Ovary (tissue), 3 donors: ENCODE results near the gene OR6K3.

Experiments used
- EP300 ChIP-seq: sonication (generic); formaldehyde crosslinking; IDR thresholded peaks from one replicate; pipeline ENCODE4 v1.6.1; 2017; ENCODE audit warnings: antibody characterized with exemption
- POLR2A ChIP-seq: fragments of 450-650 bp; IDR thresholded peaks from one replicate; pipeline ENCODE4 v1.6.1; 2017; ENCODE audit warnings: antibody characterized with exemption, mild to moderate bottlenecking, moderate library complexity
- TF ChIP-seq, protein P1 (sequence below), 3 donors: fragments of 450-650 bp in 2 of 3; fragments of 200-600 bp in 1 of 3; IDR thresholded peaks; one replicate each; pipeline versions ENCODE4 v1.5.1 to v1.8.0; 2016 to 2022; ENCODE audit warnings: antibody characterized with exemption in 3 of 3, mild to moderate bottlenecking in 1 of 3
- donor health status: DM: no; HTN: no; CAD: no.

DNA sequence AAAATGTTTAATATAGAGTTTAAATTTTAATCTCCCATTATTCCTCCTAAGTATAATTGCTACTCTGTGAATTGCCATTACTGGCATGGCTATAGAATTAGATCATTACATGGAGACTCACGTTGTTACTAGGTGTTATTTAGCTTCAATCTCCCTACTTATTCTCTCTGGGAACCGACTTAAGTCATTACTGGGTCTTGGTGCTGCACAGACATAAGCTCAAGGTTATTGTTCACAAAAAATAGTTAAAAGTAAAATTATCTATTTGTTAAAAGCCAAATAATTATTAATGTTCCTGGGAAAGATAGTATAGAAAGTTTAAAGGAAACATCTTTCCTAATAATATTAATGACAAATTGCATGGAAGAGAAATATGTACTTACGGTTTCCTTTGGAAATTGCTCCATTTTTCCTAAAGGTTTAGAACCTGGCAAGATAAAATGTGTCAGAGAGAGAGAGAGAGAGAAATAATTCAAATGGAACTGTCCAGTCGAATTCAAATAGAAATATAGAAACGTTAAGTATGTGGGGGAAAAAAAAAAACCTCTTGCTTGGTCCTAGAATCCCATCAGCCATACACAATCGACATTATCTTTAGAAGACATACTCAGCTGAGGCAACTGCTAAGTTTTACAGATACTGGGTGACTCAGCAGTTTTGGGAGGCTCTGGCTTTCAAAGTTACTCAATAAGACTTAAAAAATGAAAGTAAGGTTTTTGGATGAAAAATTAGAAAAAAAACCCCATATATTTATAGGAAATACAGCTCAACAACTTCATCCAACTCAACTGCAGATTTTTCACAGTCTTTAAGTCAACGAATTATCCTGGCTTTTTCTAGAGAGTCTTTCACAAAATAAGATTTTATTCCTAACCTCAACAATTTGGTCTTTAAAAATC lies 34.2 kb downstream of the OR6K3 start, which contains the start of gene SPTA1:
- TF ChIP-seq EP300: no peak
- TF ChIP-seq, protein P1, sequence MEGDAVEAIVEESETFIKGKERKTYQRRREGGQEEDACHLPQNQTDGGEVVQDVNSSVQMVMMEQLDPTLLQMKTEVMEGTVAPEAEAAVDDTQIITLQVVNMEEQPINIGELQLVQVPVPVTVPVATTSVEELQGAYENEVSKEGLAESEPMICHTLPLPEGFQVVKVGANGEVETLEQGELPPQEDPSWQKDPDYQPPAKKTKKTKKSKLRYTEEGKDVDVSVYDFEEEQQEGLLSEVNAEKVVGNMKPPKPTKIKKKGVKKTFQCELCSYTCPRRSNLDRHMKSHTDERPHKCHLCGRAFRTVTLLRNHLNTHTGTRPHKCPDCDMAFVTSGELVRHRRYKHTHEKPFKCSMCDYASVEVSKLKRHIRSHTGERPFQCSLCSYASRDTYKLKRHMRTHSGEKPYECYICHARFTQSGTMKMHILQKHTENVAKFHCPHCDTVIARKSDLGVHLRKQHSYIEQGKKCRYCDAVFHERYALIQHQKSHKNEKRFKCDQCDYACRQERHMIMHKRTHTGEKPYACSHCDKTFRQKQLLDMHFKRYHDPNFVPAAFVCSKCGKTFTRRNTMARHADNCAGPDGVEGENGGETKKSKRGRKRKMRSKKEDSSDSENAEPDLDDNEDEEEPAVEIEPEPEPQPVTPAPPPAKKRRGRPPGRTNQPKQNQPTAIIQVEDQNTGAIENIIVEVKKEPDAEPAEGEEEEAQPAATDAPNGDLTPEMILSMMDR (IDR thresholded peaks at IDR 0.05): no peak
- no peak for TF ChIP-seq POLR2A
